Activated CD8-positive, alpha-beta memory T cell treated with anti-CD3 and anti-CD28 coated beads, Interleukin-2, amount 50 U/mL, for 1 hour (primary cell): ENCODE measurements around the gene COL23A1.

Source experiments
- DNase-seq: peaks from one replicate; pipeline ENCODE4 v3.0.0-alpha.2; 2020; ENCODE audit errors: extremely low read depth

The COL23A1 gene

DNA sequence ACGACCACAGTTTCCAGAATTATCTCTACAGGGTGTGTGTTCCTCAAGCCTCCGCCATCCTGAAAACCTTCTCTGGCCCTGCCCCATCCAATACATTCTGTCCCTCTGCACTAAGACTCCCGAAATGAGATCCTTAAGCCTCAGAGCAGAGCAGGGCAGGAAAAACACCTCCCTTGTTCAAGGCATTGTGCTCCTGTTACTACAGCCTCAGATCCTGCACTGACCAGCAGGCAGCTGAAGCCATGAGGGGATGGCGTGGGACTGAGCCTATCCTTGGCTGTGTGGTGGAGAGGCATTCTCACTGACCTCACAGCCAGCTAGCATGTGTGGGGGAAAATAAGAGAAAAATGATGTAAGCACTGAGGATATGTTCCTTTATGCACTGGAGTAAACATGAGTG lies 250.9 kb downstream of the COL23A1 start:
- DNase-seq, result no peak

DNA sequence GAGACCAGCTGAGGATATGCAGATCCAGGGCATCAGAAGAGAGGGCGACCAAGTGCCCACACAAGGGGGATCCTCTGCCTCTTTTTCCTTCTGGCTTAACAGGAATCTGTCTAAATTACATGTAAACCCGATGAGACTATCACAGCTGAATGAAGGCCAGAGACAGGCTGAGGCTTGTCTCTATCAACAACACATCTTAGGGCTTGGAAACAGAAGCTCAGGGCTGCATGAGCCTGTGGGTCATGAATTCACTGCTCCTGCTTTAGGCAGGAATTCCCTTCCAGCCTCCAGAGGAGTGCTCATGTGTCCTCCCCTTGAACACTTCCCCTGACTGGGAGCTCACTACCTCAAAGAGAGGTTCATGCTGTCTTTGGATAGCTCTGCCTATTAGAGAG lies 251.4 kb downstream of the COL23A1 start:
- DNase-seq, result no peak

DNA sequence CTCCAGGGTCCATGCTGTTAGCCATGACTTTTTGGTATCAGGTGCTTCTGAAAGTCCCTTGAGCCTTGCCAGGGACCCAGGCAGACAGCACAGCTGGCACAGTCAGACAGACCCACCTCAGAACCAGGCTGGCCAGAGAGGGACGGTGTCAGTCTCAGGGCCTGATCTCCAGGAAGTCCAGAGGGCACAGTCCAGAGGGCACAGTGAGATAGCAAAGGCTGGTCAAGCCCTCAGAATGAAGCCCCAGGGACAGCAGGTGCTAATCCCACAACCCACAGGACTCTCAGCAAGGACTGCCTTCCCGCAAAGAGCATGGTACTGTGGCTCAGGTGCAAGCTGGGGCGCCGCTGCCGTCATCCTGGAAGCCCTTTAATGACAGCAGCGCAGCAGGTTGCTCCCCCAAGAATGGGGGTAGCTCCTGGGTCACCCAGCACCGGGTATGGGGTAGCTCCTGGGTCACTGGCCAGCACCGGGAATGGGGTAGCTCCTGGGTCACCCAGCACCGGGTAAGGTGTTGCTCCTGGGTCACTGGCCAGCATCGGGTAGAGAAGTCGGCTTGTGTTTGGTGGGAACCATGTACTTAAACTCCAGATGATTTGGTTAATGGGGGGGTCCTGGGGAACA lies 252.0 kb downstream of the COL23A1 start:
- no peak for DNase-seq

DNA sequence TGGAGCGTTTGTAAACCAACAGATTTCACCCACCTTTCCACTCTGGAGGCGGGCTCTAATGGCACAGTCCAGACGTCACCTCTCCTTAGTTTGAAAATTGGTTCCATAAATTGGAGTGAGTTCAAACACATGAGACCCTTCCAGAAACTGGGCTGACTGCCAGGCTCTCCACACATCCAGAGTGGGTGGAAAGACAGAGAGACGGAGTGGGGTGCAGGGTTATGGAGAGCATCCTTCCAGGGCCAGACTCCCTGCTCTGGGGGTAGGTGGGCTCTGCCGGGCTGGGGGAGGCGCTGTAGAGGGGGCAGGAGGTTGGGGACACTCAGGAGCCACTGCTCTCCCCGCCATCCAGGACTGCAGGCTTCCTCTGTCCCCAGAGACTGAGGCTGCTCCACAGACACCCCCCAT lies 252.9 kb downstream of the COL23A1 start:
- no peak for DNase-seq

DNA sequence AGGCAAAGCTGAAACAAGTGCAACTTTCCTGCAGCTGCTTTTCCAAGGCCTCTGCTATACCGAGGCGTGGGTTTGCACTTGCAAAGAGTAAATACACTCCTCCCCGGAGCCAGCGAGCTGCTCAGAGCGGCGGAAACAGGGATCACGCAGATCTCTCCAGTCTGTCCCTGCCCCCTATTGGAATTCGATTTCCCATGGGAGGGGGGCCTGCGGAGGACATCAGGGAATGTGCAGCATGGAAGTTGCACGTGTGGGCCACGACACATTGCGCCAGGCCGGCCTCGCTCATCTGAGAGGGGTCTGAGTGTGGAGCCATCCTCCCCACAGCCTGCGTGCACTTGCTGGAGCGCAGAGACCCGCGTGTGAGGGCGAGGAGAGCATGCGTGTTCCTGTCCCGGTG lies 253.3 kb downstream of the COL23A1 start:
- DNase-seq, result no peak

DNA sequence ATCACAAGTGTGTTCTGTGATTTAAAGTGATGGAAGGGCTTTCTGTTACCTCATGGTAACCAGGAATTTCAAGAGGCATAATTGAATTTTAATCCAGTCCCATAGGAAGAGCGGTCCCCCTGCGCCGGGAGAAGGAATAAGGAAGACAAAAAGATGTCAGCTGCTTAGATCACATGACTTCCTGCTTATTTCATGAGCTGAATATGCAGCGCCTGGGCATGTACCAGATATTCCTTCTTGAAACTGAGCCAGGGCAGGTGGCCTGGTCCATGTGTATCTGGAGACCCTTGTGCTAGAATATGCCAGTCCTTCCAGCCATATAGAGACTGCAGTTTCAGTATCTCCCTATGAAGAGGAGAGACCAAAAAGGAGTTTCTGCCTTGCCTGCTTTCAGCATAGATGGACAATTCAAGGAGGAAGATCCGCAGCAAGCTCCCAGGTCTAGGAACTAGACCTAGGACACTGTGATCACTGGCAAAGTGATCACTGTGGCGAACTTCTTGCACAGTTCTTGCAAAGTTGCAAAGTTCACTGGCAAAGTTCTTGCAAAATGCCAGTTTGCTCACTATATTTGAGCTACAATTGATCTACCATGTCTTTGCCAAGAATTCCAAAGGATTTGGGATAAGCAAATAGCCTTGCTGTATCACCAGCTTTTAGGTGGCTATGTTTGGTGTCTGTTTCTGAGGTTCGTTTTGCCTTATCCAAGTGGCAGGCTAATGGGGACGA lies 254.7 kb downstream of the COL23A1 start:
- DNase-seq, result no peak

DNA sequence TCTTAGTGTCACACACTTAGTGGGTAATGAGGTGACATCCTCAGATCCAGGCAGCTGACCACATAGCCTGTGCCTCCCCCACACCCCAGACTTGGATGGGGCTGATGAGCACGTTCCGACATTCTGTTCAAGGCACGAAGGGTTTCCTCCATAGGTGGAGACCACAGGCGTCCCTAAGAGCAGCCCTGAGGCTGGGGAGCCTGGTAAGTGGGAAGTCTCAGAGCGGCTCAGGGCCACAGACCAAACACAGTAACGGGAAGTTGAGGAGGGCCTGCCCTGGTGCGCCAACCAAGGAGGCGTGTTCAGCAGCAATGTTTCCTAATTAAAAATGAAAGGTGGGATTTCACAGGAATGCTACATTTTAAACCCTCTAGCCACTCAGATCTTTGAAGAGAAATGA lies 255.3 kb downstream of the COL23A1 start:
- DNase-seq, result no peak

DNA sequence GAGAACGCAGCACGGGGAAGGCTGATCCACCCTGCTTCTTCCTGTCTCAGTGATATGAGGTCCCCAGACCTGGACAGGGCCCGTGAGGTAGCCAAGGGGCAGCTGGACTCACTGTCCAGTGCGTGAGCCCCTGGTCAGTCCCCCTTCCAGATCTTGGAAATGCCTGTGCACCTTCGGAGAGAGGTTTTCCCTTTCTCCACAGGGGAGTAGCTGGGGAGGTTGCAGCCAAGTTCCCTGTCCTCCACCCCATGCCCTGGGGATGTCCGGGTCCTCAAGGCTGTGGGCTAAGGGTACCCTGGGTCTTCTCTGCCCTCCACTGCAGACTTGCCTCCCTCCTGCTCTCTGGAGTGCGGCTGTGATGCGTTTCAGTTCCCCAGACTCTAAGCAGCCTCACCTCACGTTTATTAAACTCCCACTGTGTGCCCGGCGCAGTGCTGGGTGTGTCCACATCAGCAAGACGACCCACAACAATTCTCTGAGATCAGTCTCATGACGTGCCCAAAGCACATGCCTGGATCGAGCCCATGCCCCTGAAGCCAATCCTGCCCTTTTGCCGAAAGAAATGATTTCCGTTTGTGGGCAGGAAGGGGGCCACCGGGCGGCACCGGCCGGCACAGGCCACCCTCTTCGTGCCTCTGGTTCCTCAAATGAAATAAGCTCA lies 256.2 kb downstream of the COL23A1 start:
- DNase-seq, result no peak

DNA sequence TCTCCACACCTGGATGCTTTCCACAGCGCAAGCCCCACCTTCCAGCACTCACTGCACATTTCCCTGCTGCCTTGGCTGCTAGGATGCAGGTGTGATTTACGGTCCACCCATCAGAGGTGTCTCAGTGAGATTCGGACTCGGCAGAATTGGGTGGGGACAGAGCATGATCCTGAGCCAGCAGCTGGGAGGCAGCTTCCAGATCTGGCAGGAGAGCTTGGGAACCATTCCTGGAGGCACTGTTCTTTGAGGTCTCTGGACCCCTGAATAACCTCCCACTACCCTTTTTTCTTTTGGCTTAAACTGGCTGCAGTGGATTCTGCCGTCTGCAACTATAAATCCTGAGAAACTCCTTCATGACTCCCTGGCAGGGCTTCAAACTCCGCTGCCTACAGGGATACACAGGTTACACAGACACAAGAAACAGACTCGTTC lies 258.0 kb downstream of the COL23A1 start:
- DNase-seq, result no peak

DNA sequence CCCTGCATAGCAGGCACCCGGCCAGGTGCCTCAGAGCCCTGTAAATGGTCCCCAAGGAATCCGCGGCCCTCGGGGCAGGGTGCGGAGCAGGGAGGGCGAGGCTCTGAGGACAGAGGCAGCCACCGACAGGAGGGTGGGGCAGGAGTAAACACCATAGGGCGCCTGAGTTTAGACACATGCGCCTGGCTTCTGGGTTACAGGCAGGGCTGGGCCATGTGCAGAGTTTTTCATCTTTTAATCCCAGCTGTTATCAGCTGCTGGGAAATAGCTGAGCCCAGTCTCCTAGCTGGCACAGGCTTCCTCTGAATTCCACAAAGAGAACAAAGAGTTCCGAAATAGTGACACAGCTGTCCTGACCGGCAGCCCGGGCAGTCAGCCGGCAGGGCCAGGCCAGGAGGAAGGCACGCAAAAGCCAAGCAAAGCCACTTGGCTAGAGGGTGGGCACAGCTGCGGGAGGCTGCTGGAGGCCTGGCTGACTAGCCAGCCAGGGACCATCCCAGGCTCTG lies 258.6 kb downstream of the COL23A1 start:
- DNase-seq, result no peak

DNA sequence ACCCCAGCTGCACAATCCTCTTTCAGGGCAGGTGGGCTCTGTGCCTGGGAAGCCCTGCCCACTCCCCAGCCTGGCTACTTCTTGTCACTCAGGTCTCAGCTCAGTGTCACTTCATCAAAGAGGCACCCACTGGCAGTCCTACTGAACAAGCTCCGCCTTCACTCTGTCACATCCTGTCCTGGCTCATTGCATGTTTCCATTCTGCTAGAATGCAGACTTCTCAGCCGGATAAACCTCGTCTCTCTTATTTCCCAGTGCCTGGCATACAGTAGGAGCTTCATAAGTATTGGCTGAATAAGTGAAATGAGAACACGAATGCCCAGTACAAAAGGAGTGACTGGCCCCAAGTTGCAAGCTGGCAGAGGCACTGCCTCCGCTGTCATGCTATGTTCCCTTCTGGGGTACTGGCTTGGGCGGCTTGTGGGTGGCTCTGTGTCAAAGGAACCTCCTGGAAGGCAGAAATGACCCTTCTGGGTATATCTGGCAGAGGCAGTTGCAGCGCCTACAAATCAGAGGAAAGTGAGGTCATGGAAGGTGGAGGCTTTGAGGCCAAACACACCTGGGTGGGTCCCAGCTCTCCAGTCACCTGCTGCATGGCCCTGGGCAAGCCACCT lies 259.3 kb downstream of the COL23A1 start:
- no peak for DNase-seq

DNA sequence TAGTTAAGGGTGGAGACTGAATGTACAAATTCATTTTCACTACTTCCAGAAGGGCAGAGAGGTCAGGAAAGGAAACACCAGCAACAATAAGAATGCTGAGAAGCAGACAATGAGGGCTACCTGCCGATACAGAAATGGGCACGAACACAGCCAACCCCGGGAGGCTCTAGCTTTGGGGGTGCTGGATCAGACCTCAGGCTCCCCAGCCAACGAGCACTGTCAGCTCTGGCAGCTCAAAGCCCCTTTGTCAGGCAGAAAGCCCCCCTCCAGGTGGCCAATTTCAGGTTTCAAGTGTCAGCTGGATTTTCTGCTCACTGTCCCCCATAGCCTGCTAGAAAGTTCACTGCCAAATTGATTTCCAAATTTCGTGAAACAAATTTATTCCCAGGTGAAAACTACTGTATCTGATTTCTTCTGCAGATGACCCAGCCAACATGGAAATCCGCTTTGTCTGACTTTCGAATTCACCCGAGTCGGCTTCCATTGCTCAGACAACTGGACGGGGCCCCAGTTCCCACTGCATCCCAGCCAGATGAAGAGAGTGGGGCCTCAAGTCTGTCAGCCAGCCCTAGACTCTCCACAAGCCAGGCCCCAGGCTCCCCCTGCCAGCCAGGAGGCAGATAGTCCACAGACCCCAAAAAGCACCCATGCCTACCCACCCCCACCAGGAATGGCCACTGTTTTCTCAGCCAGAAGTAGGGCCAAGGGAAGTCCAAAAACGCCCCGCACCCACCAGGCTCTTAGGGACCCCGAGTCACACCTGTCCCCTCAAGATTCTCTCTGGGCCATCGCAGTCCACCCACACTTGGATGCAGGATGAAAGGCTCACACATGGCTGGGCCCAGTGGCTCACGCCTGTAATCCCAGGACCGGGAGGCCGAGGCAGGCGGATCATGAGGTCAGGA lies 261.1 kb downstream of the COL23A1 start:
- DNase-seq, result no peak

DNA sequence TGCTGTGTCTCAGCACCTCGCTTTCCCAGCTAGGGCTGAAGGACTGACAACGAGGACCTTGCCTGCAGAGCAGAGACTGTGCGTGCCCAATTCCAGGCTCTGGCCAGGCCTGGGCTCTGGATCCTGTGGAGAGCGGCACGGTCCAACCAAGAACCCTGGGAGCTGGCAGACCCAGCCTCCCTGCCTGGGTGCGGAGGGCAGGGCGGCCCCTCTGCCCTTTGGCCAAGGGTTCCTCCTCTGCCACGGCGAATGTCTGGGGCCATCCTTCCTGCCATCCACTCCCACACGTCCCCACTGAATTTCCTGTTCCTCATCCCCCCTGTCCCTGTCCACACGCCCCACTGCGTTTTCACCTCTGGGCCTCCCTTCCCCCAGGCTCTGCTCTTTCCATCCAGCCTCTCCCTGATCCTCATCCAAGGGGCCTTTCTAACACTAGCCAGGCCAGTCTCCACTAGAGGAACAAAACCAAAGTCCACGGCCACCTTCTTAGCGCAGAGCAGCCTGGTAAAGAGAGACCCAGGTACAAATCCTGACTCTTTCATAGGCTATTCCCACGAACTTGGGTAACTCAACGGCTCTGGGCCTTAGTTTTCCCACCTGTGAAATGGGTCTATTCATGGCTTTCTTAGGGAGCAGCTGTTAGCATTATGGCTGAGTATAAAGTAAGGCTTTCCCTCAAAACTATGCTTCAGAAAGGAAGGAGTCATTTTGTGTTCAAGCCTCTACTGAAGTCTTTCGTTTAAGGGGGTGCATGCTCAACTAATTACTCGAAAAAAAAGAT lies 262.1 kb downstream of the COL23A1 start:
- no peak for DNase-seq

DNA sequence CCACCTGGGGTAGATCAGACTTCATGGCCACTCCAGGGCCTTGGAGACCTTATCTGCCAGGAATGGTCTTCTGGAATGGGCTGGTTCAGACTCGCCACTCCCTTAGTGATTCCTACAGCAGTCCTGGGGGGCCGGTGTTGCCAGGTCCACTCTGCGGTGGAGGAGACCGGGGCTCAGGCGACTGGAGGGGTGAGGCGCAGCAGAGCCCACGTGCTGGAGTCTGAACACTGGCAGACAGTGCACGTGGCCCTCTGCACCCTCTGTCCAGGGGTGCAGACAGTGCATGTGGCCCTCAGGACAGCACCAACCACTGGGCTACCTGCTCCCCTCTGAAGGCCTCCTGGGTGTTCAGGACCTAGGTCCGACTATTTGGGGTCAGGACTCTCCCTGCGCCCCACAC lies 262.7 kb downstream of the COL23A1 start:
- DNase-seq, result no peak

DNA sequence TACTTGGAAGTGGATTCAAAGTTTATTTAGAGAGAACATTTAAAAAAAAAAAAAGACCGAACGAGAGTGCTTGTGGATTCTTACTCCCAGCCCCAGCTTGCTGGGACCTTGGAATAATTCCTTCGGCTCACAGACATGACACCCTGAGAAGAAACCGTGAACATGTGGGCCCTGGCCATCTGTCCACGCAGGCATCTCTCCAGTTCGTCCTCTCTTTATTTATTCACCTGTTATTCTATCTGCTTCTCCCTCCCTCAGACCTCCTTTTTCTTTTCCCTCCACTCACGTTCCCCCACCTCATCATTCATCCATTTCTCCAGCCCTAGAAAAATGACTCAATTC lies 263.8 kb downstream of the COL23A1 start:
- DNase-seq, result no peak

DNA sequence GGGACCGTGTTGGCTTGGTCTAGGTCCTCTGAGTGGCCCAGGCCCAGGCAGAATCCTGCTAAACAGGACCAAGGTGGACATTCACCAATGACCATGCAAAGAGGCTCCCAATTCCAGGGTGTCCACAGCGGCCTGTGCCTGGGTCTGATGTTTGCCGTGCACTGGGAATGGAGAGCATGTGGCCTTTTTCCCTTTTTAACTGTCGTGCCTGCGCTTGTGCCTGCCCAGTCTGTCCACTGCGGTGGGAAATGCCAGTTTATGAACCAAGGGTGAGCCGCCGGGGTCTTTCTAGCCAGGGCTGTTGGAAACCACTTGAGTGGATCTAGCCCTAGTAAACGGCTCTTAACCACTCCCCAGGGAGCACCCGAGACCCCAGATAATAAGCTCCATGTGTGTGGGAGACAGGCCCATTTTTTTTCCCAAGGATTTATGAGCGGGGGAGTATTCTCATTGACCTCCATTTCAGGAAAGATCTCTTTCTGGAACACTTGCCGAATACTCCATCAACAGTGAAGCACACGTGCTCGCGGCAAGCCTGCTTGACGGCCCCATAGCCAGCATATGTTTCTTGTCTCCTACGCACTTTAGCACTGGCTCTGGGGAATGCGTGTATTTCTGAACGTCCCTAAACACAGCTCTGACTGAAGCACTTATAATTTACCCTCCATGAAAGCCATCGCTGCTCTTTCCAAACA lies 264.4 kb downstream of the COL23A1 start:
- no peak for DNase-seq

DNA sequence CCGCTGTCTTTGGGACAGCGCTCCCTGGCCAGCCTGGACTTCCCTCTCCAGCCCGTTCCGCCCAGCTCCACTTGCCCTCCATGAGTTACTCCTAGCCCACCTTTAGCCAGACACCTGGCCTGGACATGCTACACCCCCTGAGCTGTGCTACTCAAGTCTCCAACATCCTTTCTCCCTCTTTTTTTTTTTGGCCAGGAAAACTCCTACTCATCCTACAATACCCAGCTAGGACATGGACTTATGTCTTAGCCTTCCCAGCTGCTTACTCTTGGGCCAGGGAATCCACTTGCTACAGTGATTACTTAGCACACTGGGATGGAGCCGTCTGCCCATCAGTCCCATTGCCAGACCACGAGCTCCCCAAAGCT lies 264.9 kb downstream of the COL23A1 start:
- DNase-seq, result no peak

DNA sequence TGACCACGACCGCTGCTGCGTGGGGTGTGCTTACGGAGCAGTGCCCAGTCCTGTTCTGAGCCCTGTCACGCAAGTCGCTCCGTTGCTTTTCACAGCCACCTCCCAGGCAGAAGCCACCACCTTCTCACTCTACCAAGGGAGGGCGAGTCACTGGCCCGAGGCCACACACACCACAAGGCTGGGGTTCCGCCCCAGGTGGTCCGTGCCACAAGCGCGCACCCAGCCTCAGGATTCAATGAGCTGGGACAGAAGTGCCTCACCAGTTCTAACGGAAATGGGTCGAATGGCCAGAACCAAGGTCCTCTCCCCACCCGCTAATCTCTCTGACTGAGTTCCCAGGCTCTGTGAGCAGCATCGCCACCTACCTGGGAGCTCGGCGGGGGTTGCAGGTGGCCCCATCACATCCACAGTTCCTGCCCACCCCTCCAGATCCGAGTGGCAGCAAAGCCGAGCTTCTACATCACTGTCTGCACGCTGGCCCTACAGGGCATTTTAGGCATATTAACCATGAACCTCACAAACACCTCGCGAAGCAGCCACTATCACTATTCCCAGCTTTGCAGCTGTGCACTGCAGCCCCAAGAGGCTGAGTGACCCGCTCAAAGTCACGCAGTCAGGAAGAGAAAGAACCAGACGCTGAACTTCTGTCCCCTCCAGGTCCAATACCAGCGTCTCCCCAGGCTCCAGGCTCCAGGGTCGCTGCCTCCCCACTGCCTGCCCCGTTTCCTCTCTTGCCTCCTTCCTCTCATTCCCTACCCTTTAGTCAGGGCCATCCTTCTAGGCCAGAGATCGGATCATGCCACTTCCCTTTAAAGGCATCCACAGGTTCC lies 265.5 kb downstream of the COL23A1 start:
- DNase-seq, result no peak

DNA sequence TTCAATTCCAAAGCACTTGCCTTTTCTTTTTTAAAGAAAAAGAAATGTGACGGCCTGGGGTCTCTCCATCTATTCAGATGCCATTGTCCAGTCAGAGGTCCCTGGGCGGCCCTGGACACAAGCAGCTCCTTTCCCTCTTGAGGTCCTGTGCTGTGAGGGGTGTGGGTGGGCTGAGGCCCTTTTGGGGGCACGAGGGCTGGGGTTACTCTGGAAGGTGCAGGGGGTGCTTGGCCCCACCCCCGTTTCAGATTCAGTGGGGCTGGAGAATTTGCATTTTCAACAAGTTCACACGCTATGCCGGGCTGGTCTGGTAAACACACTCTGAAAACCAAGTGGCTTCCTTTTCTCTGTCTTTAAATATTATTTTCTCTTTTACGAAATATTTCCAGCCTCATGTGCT lies 266.2 kb downstream of the COL23A1 start:
- no peak for DNase-seq

DNA sequence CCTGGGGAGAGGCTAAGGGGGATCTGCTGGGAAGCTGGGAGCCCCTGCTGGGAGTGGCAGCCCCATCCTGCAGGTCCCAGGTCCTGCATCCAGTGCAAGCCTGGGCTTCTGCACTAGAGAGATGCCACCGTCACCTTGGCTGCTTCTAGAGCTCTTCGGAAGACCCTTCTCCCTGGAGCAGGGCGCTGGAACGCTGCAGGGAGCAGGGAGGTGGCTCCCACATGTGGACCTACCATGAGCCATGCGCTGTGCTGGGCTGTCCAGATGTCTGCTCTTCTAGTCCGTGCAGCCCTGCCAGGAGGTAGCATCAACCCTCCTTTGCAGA lies 266.7 kb downstream of the COL23A1 start:
- DNase-seq, result no peak
